ENCODE results near the gene WFDC1. TPM values are rescaled to one million over a fixed set of nuclear protein-coding genes. Genes with fewer than 3 reads are reported as not detected.
A peak's percentile ranks its signal among the peaks of the same experiment; 100 is the strongest.

Gene WFDC1
- polyA plus RNA-seq: 1 to 10 TPM; 4.0 to 4.5 TPM

- Histone ChIP-seq H3K9me3 (ENCODE audit: control insufficient read depth in 2 of 2, insufficient read depth in 1 of 2, low read depth in 1 of 2, low read length in 1 of 2) (no peaks in the 10 kb centered on the region), H3K27ac (ENCODE audit: low read depth in 2 of 2, low read length in 1 of 2) (peak within 1 kb of the TSS; percentile 71 to 84), H3K4me1 (ENCODE audit: control insufficient read depth in 2 of 2, insufficient read depth in 2 of 2, low read length in 1 of 2) (peaks cover 0 to 8% of the 10 kb centered on the region in 2 donors), H3K27me3 (ENCODE audit: control insufficient read depth in 1 of 2, insufficient read depth in 2 of 2, low read length in 2 of 2) (no peaks in the 10 kb centered on the region), H3K4me3 (ENCODE audit: low read depth in 1 of 2, low read length in 2 of 2) (peak within 1 kb of the TSS in 1 of 2 donors; percentile 4), H3K36me3 (ENCODE audit: control insufficient read depth in 2 of 2, insufficient read depth in 2 of 2, low read length in 1 of 2) (no peaks in the 10 kb centered on the region)
- whole genome bisulfite sequencing, 2 donors: 8 to 17% methylated on average over 28 to 29 of the region's 29 CpGs
These were observed at the start of gene WFDC1 for GRCh38 chr16:84294531-84295142. Gene WFDC1, plus strand, starts transcription at chr16:84294878. Its CDS starts 94 bp downstream, at chr16:84294972.

DNA sequence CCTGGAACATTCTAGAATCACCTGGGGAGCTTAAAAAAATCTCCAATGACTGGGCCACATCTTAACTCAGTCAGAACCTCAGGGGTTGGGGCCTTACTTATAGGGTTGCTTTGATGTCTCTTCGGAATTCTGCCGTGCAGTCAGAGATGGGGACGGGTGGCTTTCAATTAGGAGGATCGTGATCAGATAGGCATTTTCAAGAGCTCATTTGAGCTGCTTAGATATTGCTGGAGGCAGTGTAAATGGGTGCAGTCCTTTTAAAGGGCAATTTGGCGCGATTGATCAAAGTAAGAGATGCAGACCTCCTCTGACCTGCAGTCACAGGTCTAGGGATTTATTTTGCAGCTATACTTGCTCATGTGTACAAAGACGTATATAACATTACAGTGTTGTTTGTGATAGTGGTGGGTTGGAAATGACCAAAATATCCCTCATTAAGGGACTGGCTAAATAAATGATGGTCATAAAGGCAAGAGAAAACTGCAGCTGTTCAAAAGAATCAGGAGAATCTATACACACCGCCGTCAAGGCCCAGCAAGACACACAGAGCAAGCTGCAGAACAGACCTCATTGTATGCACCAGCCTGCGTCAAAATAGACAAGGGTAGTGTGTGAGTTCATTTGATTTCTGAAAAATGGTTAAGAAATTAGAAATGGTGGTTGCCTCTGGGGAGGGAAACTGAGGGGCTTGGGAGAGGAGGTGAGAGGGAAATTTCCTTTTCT, 48.6 kb upstream of the WFDC1 start:
- 77 to 89% methylated on average over 10 of the region's 10 CpGs for WGBS, 2 donors
- Histone ChIP-seq H3K27ac (ENCODE audit: low read depth in 2 of 2, low read length in 1 of 2) (no peak overlapping the region), H3K4me3 (ENCODE audit: low read depth in 1 of 2, low read length in 2 of 2) (no peak overlapping the region), H3K36me3 (ENCODE audit: control insufficient read depth in 2 of 2, insufficient read depth in 2 of 2, low read length in 1 of 2) (no peaks in the 10 kb centered on the region), H3K27me3 (ENCODE audit: control insufficient read depth in 1 of 2, insufficient read depth in 2 of 2, low read length in 2 of 2) (no peaks in the 10 kb centered on the region), H3K9me3 (ENCODE audit: control insufficient read depth in 2 of 2, insufficient read depth in 1 of 2, low read depth in 1 of 2, low read length in 1 of 2) (peaks cover 0 to 5% of the 10 kb centered on the region in 2 donors), H3K4me1 (ENCODE audit: control insufficient read depth in 2 of 2, insufficient read depth in 2 of 2, low read length in 1 of 2) (no peaks in the 10 kb centered on the region)

- peaks cover 0 to 5% of the 10 kb centered on the region in 2 donors for H3K9me3 ChIP-seq (ENCODE audit: control insufficient read depth in 2 of 2, insufficient read depth in 1 of 2, low read depth in 1 of 2, low read length in 1 of 2)
- H3K27ac ChIP-seq (ENCODE audit: low read depth in 2 of 2, low read length in 1 of 2): no peak overlapping the region
- H3K36me3 ChIP-seq (ENCODE audit: control insufficient read depth in 2 of 2, insufficient read depth in 2 of 2, low read length in 1 of 2): no peaks in the 10 kb centered on the region
- H3K4me1 ChIP-seq (ENCODE audit: control insufficient read depth in 2 of 2, insufficient read depth in 2 of 2, low read length in 1 of 2): no peaks in the 10 kb centered on the region
- 82 to 84% methylated on average over 5 of the region's 5 CpGs for WGBS, 2 donors
- H3K4me3 ChIP-seq (ENCODE audit: low read depth in 1 of 2, low read length in 2 of 2): no peak overlapping the region
- H3K27me3 ChIP-seq (ENCODE audit: control insufficient read depth in 1 of 2, insufficient read depth in 2 of 2, low read length in 2 of 2): no peaks in the 10 kb centered on the region
These were observed 48.0 kb upstream of the WFDC1 start for GRCh38 chr16:84246679-84247077.

GRCh38 chr16:84247331-84247730, 47.3 kb upstream of the WFDC1 start:
- Histone ChIP-seq H3K4me3 (ENCODE audit: low read depth in 1 of 2, low read length in 2 of 2) (no peak overlapping the region), H3K27me3 (ENCODE audit: control insufficient read depth in 1 of 2, insufficient read depth in 2 of 2, low read length in 2 of 2) (no peaks in the 10 kb centered on the region), H3K27ac (ENCODE audit: low read depth in 2 of 2, low read length in 1 of 2) (no peak overlapping the region), H3K36me3 (ENCODE audit: control insufficient read depth in 2 of 2, insufficient read depth in 2 of 2, low read length in 1 of 2) (no peaks in the 10 kb centered on the region), H3K4me1 (ENCODE audit: control insufficient read depth in 2 of 2, insufficient read depth in 2 of 2, low read length in 1 of 2) (no peaks in the 10 kb centered on the region), H3K9me3 (ENCODE audit: control insufficient read depth in 2 of 2, insufficient read depth in 1 of 2, low read depth in 1 of 2, low read length in 1 of 2) (peaks cover 0 to 5% of the 10 kb centered on the region in 2 donors)
- WGBS, 2 donors: 89 to 92% methylated on average over 6 of the region's 6 CpGs

- 81 to 87% methylated on average over 5 of the region's 5 CpGs for WGBS, 2 donors
- Histone ChIP-seq H3K27ac (ENCODE audit: low read depth in 2 of 2, low read length in 1 of 2) (no peak overlapping the region), H3K36me3 (ENCODE audit: control insufficient read depth in 2 of 2, insufficient read depth in 2 of 2, low read length in 1 of 2) (no peaks in the 10 kb centered on the region), H3K4me3 (ENCODE audit: low read depth in 1 of 2, low read length in 2 of 2) (no peak overlapping the region), H3K27me3 (ENCODE audit: control insufficient read depth in 1 of 2, insufficient read depth in 2 of 2, low read length in 2 of 2) (no peaks in the 10 kb centered on the region), H3K4me1 (ENCODE audit: control insufficient read depth in 2 of 2, insufficient read depth in 2 of 2, low read length in 1 of 2) (no peaks in the 10 kb centered on the region), H3K9me3 (ENCODE audit: control insufficient read depth in 2 of 2, insufficient read depth in 1 of 2, low read depth in 1 of 2, low read length in 1 of 2) (peaks cover 0 to 5% of the 10 kb centered on the region in 2 donors)
These were observed 46.8 kb upstream of the WFDC1 start for GRCh38 chr16:84247844-84248243.

DNA sequence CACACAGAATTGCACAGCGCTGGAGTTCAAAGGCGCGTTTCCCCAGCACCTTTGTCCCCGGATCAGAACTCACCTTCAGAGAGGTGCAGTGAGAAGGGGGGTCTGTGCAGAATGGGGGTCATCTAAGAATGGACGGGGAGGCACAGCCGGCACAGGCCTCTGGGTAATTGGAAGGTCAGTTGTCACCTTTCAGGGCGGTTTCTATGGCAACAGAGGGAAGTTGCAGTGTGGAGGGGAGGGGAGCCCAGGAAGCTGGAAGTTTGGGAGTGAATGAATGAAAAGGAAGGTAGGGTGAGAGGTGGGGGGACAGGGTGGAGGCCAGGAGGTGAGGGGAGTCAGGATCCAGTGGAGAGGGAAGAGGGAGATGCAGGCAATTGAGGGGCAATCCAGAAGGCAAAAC, 42.5 kb upstream of the WFDC1 start:
- H3K9me3 ChIP-seq (ENCODE audit: control insufficient read depth in 2 of 2, insufficient read depth in 1 of 2, low read depth in 1 of 2, low read length in 1 of 2): no peaks in the 10 kb centered on the region
- no peak overlapping the region for H3K4me3 ChIP-seq (ENCODE audit: low read depth in 1 of 2, low read length in 2 of 2)
- H3K4me1 ChIP-seq (ENCODE audit: control insufficient read depth in 2 of 2, insufficient read depth in 2 of 2, low read length in 1 of 2): no peaks in the 10 kb centered on the region
- H3K27me3 ChIP-seq (ENCODE audit: control insufficient read depth in 1 of 2, insufficient read depth in 2 of 2, low read length in 2 of 2): no peaks in the 10 kb centered on the region
- H3K36me3 ChIP-seq (ENCODE audit: control insufficient read depth in 2 of 2, insufficient read depth in 2 of 2, low read length in 1 of 2): no peaks in the 10 kb centered on the region
- no peak overlapping the region for H3K27ac ChIP-seq (ENCODE audit: low read depth in 2 of 2, low read length in 1 of 2)
- WGBS, 2 donors: 62 to 65% methylated on average over 7 of the region's 7 CpGs

DNA sequence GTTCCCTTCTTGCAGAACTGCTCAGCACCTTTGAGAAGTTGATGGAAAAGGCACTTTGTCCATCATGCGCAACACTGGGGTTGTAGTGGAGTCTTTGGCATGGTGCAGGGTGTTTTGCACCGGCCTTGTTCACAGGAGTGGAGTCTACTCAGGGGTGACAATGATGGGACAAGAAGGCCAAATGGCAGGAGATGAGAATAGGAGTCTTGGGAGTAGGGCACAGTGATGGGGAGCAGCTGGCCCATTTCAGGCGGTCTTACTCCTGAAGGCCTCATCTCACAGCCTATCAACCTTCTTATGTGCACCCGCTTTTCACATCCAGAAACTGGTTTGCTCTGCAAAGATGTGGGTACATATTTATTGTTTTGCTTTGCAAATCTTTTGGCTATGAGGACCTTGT, 41.5 kb upstream of the WFDC1 start:
- Histone ChIP-seq H3K27me3 (ENCODE audit: control insufficient read depth in 1 of 2, insufficient read depth in 2 of 2, low read length in 2 of 2) (no peaks in the 10 kb centered on the region), H3K27ac (ENCODE audit: low read depth in 2 of 2, low read length in 1 of 2) (no peak overlapping the region), H3K4me3 (ENCODE audit: low read depth in 1 of 2, low read length in 2 of 2) (no peak overlapping the region), H3K9me3 (ENCODE audit: control insufficient read depth in 2 of 2, insufficient read depth in 1 of 2, low read depth in 1 of 2, low read length in 1 of 2) (no peaks in the 10 kb centered on the region), H3K4me1 (ENCODE audit: control insufficient read depth in 2 of 2, insufficient read depth in 2 of 2, low read length in 1 of 2) (no peaks in the 10 kb centered on the region), H3K36me3 (ENCODE audit: control insufficient read depth in 2 of 2, insufficient read depth in 2 of 2, low read length in 1 of 2) (no peaks in the 10 kb centered on the region)
- 73 to 74% methylated on average over 4 of the region's 4 CpGs for WGBS, 2 donors

DNA sequence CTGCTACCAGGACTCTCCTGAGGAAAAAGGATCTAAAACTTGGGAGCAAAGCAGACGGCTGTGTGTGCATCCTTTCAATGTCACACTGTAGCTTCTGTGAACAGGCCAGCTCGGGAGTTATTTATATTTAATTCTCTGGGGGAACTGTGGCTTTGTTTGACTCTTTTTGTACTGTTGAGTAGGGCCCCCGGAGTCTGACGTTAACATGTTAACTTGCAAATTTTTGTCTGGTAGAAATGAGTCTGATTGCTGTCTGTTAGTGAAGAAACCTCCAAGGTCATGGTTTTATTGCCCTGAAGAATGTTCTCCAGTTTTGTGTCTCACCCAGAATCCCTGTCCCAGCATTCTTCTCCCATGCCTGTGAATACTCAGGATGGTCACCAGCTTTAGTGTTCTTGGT, 40.6 kb upstream of the WFDC1 start:
- Histone ChIP-seq H3K4me1 (ENCODE audit: control insufficient read depth in 2 of 2, insufficient read depth in 2 of 2, low read length in 1 of 2) (no peaks in the 10 kb centered on the region), H3K27ac (ENCODE audit: low read depth in 2 of 2, low read length in 1 of 2) (no peak overlapping the region), H3K36me3 (ENCODE audit: control insufficient read depth in 2 of 2, insufficient read depth in 2 of 2, low read length in 1 of 2) (no peaks in the 10 kb centered on the region), H3K27me3 (ENCODE audit: control insufficient read depth in 1 of 2, insufficient read depth in 2 of 2, low read length in 2 of 2) (no peaks in the 10 kb centered on the region), H3K9me3 (ENCODE audit: control insufficient read depth in 2 of 2, insufficient read depth in 1 of 2, low read depth in 1 of 2, low read length in 1 of 2) (peaks cover 0 to 4% of the 10 kb centered on the region in 2 donors), H3K4me3 (ENCODE audit: low read depth in 1 of 2, low read length in 2 of 2) (no peak overlapping the region)
- 47 to 57% methylated on average over 4 of the region's 4 CpGs for WGBS, 2 donors

DNA sequence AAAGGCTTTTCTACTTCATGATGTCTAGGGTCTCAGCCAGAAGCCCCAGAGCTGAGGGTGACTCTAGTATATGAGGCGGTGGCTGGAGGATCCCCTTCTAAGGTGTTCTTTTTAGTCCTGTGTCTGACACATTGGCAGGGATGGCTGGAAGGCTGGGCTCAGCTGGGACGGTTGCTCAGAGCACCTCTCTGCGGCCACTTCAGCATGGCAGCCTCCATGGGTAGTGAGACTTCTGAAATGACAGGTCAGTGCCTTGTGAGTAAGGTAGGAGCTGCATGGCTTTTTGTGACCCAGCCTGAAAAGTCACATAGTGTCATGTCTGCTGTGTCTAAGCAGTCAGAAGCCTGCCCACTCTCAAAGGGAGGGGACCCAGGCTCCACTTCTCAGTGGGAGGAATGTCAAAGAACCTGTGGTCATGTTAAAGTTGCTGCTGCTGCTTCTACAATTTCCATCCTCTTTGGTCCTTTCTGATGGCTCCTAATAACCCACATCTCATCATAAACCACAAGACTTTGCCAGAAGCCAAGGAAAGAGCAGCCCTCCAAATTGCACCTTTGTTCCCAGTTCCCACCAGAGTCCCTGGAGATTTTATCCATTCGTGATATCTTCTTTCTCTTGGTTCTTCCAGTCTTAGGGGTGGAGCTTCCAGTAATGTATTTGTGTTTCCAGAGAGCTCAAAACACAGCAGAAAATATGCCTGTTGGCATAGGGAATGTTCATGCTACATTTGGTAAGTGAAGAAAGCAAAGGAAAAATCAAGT, 39.4 kb upstream of the WFDC1 start:
- Histone ChIP-seq H3K36me3 (ENCODE audit: control insufficient read depth in 2 of 2, insufficient read depth in 2 of 2, low read length in 1 of 2) (no peaks in the 10 kb centered on the region), H3K4me3 (ENCODE audit: low read depth in 1 of 2, low read length in 2 of 2) (no peak overlapping the region), H3K4me1 (ENCODE audit: control insufficient read depth in 2 of 2, insufficient read depth in 2 of 2, low read length in 1 of 2) (no peaks in the 10 kb centered on the region), H3K27me3 (ENCODE audit: control insufficient read depth in 1 of 2, insufficient read depth in 2 of 2, low read length in 2 of 2) (no peaks in the 10 kb centered on the region), H3K9me3 (ENCODE audit: control insufficient read depth in 2 of 2, insufficient read depth in 1 of 2, low read depth in 1 of 2, low read length in 1 of 2) (peaks cover 0 to 4% of the 10 kb centered on the region in 2 donors), H3K27ac (ENCODE audit: low read depth in 2 of 2, low read length in 1 of 2) (no peak overlapping the region)
- WGBS, 2 donors: 83 to 88% methylated on average over 4 of the region's 4 CpGs
